ACHN (cell line): ENCODE measurements around the gene LRRC34.

Source experiments
- DNase-seq: peaks from one replicate; pipeline ENCODE4 v3.0.0-alpha.2; 2015
- in situ Hi-C: cut with HindIII; loops from 2 replicates; pipeline ENCODE4 v1.10.0; 2017; ENCODE audit warnings: low sequenced_read_pairs, low pct_ligation_motif_present, low pct_unique_long_range_greater_than_20kb

The LRRC34 gene

DNA sequence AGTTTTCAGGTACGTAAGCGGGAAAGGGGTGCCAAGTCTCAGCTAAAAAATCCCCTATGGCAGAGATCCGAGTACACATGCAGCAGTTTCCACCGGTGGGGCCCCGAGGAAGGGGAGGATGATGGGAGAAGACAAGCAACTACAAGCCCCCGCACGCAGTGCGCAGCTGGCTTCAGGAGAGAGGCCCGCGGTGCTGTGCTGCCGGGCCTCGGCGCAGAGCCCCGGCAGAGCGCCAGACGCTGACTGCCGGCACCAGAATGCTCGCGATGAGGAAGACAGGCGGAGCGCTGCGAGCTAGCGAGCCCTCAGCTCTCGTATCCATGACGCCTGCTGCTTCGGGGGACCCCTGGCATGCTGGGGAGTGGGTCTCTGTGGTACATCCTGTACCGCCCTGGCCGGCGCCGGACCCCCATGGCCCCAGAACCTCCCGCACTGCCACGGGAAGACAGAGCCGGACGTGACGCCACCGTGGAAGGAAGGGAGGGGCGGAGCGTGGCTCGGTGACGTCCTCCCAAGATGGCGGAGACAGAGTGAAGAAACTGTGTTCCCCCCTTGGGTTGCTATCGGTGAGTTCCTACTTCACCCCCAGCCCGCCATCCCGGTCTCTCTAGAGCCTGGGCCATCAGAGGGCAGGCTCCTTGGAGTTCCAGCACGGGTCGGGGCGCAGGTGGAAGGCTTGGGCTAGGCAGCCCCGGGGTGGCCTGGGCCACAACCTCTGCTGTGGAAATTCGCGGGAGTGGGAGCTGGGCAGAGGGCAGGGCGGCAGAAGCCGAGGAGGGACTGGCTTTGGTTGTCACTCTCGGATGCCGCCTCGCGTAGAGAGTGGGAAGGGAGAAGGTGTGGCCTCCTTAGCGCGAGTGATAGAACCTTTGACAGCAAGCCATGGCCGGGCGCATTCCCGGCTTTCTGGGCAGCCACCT, 39.5 kb downstream of the LRRC34 start, which contains the start of gene MYNN:
Gene MYNN (plus strand): TSS at position 500 of the 920 bp plus-strand sequence. CDS start 900 bp downstream, outside the sequence.
- DNase-seq, result peak; percentile 86
- in situ Hi-C loops, result no loop called here

DNA sequence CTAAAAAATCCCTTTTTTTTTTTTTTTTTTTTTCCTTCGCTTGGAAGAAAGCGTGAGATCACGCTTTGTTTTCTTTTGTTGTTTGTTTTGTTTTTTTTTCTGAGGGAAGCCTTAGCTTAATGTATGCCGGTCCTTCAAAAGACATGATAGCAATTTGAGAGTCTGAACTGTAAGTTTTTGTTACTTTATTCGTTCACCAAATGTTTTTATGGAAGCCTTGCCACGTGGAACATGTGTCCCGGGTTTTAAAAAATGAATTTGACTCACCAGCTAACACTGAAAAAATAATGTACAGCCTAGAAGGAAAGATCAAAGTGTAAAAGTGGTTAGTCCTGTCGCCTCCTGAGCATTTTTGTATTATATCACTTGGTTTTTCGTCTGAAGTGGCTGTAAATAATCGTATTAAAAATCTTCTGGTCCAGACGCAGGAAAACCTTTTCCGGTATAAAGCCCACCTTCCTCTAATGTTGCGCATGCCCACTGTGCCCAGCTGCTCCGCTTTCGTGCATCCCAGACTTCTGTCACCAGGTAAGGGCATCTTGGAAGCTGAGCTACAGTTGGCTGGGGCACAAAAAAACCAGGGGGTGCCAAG, 40.3 kb downstream of the LRRC34 start:
- DNase-seq, result peak; percentile 80
- in situ Hi-C loops, result no loop called here

- peak; percentile 75 for DNase-seq
- in situ Hi-C loops, result no loop called here
Measured at GRCh38 chr3:169771497-169772304, 41.0 kb downstream of the LRRC34 start.

GRCh38 chr3:169769287-169770181, 43.2 kb downstream of the LRRC34 start, which contains the start of gene ACTRT3:
Gene ACTRT3, minus strand, starts transcription at chr3:169769561. Its CDS starts 41 bp downstream, at chr3:169769520.
- in situ Hi-C loops, result no loop called here
- peak; percentile 54 for DNase-seq

GRCh38 chr3:169764882-169765612, 47.7 kb downstream of the LRRC34 start, which contains the start of gene TERC:
Gene TERC, minus strand, starts transcription at chr3:169765060.
- peak; percentile 89 for DNase-seq
- in situ Hi-C loops, result no loop called here

DNA sequence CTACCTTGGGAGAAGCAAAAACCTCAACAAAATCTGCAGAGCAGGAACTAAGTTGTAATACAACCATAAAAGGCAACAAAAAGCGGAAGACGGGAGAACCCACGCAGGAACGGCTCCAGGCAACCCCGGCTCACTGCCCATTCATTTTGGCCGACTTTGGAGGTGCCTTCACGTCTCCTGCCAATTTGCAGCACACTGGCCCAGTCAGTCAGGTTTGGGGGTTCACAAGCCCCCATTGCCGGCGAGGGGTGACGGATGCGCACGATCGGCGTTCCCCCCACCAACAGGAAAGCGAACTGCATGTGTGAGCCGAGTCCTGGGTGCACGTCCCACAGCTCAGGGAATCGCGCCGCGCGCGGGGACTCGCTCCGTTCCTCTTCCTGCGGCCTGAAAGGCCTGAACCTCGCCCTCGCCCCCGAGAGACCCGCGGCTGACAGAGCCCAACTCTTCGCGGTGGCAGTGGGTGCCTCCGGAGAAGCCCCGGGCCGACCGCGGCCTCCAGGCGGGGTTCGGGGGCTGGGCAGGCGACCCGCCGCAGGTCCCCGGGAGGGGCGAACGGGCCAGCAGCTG, 48.3 kb downstream of the LRRC34 start:
- DNase-seq, result peak; percentile 39
- in situ Hi-C loops, result no loop called here

DNA sequence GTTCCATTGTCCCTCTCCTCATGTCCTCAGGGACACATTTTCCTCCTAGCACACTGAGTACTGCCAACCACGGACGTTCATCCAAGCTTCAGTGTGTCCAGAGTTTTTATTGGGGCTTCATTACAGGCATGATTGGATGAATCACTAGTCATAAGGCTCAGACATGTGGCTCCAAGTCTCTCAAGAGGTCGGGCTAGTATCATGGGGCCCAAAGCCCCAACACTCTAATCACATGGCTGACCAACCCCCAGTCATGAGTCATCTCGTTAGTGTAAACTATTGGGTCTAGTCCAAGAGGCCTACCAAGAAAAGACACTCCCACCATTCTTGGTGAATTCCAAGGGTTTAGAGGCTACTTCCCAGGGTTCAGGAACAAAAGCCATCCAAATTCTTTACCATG, 52.2 kb downstream of the LRRC34 start:
- DNase-seq, result no peak

GRCh38 chr3:169759256-169759655, 53.4 kb downstream of the LRRC34 start:
- no peak for DNase-seq
- in situ Hi-C loops, result no loop called here

More for the DNA sequence above, 52.2 kb downstream of the LRRC34 start:
- in situ Hi-C loops, result no loop called here

GRCh38 chr3:169758359-169758994, 54.2 kb downstream of the LRRC34 start:
- no peak for DNase-seq
- in situ Hi-C loops, result no loop called here

DNA sequence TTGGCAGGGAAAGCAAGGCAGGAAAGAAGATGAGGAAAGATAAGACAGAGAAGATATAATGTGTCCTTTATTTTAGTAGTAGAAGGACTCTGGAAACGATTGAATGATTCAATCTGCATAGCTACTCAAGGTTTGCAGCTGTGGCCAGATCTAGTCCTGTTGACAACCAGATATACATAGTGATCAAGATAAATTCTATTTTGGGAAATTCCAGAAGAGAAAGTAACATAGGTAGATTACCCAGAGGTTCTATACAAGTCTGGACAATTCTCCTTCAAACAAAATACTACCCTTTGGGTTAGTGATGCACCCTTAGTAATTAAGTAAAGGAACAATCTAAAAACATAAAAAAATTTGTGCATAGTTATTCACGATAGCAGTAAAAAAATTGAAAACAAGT, 57.2 kb downstream of the LRRC34 start:
- no peak for DNase-seq
- in situ Hi-C loops, result no loop called here

GRCh38 chr3:169754711-169755110, 58.0 kb downstream of the LRRC34 start:
- in situ Hi-C loops, result no loop called here
- DNase-seq, result no peak

GRCh38 chr3:169751875-169752274, 60.8 kb downstream of the LRRC34 start:
- in situ Hi-C loops, result no loop called here

GRCh38 chr3:169750665-169751064, 62.0 kb downstream of the LRRC34 start:
- in situ Hi-C loops, result no loop called here
- no peak for DNase-seq

More at GRCh38 chr3:169751875-169752274, 60.8 kb downstream of the LRRC34 start:
- DNase-seq, result no peak

DNA sequence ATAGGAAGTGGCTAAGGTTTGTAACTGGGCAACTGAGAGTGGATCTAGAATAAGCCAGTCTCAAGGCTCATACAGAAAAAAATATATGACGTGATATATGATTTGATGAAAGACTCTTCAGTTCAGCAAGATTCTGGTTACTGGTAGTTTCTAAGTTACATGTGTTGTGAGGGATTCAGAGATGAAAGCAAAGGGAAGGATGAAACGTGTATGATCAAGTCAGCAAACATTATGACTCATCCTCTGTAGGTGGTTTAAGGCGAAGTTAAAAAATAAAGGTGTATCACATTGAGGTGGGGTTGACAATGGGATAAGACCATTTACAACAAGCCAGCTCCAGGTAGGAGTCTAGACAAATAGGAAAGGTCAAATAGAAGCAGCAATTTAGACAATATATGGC, 64.0 kb downstream of the LRRC34 start:
- no peak for DNase-seq

DNA sequence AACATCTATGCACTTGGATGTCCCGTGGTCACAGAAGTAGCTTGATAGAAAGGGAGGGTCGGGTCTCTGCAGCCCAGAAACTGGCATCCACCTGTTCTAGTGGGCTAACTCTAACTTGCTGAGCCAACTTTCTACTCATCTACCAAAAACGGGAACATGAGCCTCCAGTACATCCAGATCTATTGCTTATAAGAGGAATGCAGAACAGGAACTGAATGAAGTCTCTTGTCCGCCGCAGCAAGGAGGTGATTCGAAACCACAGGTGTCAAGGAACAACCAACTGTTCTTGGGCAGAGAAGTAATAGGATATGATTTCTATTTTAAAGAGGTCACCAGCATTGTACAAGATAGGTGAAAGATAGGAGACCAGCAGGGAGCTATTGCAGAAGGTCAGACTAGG, 65.8 kb downstream of the LRRC34 start:
- DNase-seq, result no peak
- in situ Hi-C loops, result no loop called here

More for the DNA sequence above, 64.0 kb downstream of the LRRC34 start:
- in situ Hi-C loops, result no loop called here

- in situ Hi-C loops, result no loop called here
- peak; percentile 36 for DNase-seq
Measured at GRCh38 chr3:169744366-169745054, 68.2 kb downstream of the LRRC34 start.
